ENCODE measurements around the gene MPO. TPM values are rescaled to one million over a fixed set of nuclear protein-coding genes. Genes with fewer than 3 reads are reported as not detected.

MPO gene, protein sequence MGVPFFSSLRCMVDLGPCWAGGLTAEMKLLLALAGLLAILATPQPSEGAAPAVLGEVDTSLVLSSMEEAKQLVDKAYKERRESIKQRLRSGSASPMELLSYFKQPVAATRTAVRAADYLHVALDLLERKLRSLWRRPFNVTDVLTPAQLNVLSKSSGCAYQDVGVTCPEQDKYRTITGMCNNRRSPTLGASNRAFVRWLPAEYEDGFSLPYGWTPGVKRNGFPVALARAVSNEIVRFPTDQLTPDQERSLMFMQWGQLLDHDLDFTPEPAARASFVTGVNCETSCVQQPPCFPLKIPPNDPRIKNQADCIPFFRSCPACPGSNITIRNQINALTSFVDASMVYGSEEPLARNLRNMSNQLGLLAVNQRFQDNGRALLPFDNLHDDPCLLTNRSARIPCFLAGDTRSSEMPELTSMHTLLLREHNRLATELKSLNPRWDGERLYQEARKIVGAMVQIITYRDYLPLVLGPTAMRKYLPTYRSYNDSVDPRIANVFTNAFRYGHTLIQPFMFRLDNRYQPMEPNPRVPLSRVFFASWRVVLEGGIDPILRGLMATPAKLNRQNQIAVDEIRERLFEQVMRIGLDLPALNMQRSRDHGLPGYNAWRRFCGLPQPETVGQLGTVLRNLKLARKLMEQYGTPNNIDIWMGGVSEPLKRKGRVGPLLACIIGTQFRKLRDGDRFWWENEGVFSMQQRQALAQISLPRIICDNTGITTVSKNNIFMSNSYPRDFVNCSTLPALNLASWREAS
- polyA plus RNA-seq (2013, experiment 1 of 2), result 0.01 TPM
- polyA plus RNA-seq (2013, experiment 2 of 2), result not detected

GRCh38 chr17:58280480-58281217, at the start of gene MPO:
TSS of gene MPO (minus strand) at chr17:58280935. CDS start at chr17:58280758, 177 bp downstream.
- H3K27ac ChIP-seq (replicated peaks; ENCODE audit: low read length), result no peak within 1 kb of the TSS
- WGBS, 2 donors (ENCODE audit: extremely low coverage in 2 of 2, insufficient read length in 2 of 2, insufficient replicate concordance in 1 of 2), result no CpG with 5 or more reads among the region's 5 CpGs
- no peaks in the 10 kb centered on the region for H3K9me3 ChIP-seq (replicated peaks in 1 of 2; ENCODE audit: control insufficient read depth in 2 of 2, insufficient read depth in 1 of 2, low read depth in 1 of 2, low read length in 2 of 2)
- H2BK12ac ChIP-seq (ENCODE audit: low read length), result no peak within 1 kb of the TSS
- H2AK5ac ChIP-seq (ENCODE audit: low read depth, low read length), result peak within 1 kb of the TSS; percentile 62
- no peak for DNase-seq (ENCODE audit: low spot score)
- no peak within 1 kb of the TSS for H2BK120ac ChIP-seq (ENCODE audit: low read depth, low read length)
- no peak within 1 kb of the TSS for H3K14ac ChIP-seq (ENCODE audit: low read length)
- H2AFZ ChIP-seq (ENCODE audit: low read length), result peak within 1 kb of the TSS; percentile 49
- H4K8ac ChIP-seq (ENCODE audit: low read depth, low read length), result no peak within 1 kb of the TSS
- no peak within 1 kb of the TSS for H3K4ac ChIP-seq (ENCODE audit: low read length)
- no peak within 1 kb of the TSS for H4K91ac ChIP-seq (ENCODE audit: low read depth, low read length, poor library complexity)
- H3K4me2 ChIP-seq (ENCODE audit: insufficient read depth, low read length, poor library complexity, severe bottlenecking), result no peak within 1 kb of the TSS
- H3K23ac ChIP-seq (ENCODE audit: low read depth, low read length, poor library complexity), result no peak within 1 kb of the TSS
- peaks cover 2% of the 10 kb centered on the region for H3K79me1 ChIP-seq (ENCODE audit: low read depth, low read length)
- H3K4me3 ChIP-seq (ENCODE audit: low read length in 2 of 2), result no peak within 1 kb of the TSS
- peak within 1 kb of the TSS; percentile 30 for H3K9ac ChIP-seq (ENCODE audit: low read depth, low read length, poor library complexity)
- no peak within 1 kb of the TSS for H2BK15ac ChIP-seq (ENCODE audit: low read length)
- H3K36me3 ChIP-seq (replicated peaks in 1 of 2; ENCODE audit: control insufficient read depth in 2 of 2, insufficient read depth in 2 of 2, low read length in 2 of 2), result no peaks in the 10 kb centered on the region
- H3K18ac ChIP-seq (ENCODE audit: low read length), result peak within 1 kb of the TSS; percentile 51
- peak within 1 kb of the TSS; percentile 43 for H2BK5ac ChIP-seq (ENCODE audit: low read length)
- peaks cover 0 to 2% of the 10 kb centered on the region in 2 donors for H3K4me1 ChIP-seq (ENCODE audit: control insufficient read depth in 2 of 2, insufficient read depth in 1 of 2, low read depth in 1 of 2, low read length in 2 of 2)
- H3K27me3 ChIP-seq (ENCODE audit: control insufficient read depth in 3 of 3, insufficient read depth in 3 of 3, low read depth in 1 of 3, low read length in 3 of 3), result peaks cover 0 to 42% (median 9%) of the 10 kb centered on the region in 3 experiments

- Histone ChIP-seq H3K4ac (ENCODE audit: low read length) (no peak overlapping the region), H3K4me2 (ENCODE audit: insufficient read depth, low read length, poor library complexity, severe bottlenecking) (no peak overlapping the region), H3K4me3 (ENCODE audit: low read length in 2 of 2) (no peak overlapping the region), H3K9me3 (replicated peaks in 1 of 2; ENCODE audit: control insufficient read depth in 2 of 2, insufficient read depth in 1 of 2, low read depth in 1 of 2, low read length in 2 of 2) (no peaks in the 10 kb centered on the region), H3K23ac (ENCODE audit: low read depth, low read length, poor library complexity) (no peak overlapping the region), H2BK5ac (ENCODE audit: low read length) (no peak overlapping the region), H2AFZ (ENCODE audit: low read length) (no peak overlapping the region), H3K9ac (ENCODE audit: low read depth, low read length, poor library complexity) (no peak overlapping the region), H3K27ac (replicated peaks; ENCODE audit: low read length) (no peak overlapping the region), H3K27me3 (ENCODE audit: control insufficient read depth in 3 of 3, insufficient read depth in 3 of 3, low read depth in 1 of 3, low read length in 3 of 3) (peaks cover 0 to 14% (median 0%) of the 10 kb centered on the region in 3 experiments), H3K4me1 (ENCODE audit: control insufficient read depth in 2 of 2, insufficient read depth in 1 of 2, low read depth in 1 of 2, low read length in 2 of 2) (peaks cover 13 to 28% of the 10 kb centered on the region in 2 donors), H4K91ac (ENCODE audit: low read depth, low read length, poor library complexity) (no peak overlapping the region), H2BK120ac (ENCODE audit: low read depth, low read length) (no peak overlapping the region), H3K14ac (ENCODE audit: low read length) (no peak overlapping the region), H2AK5ac (ENCODE audit: low read depth, low read length) (no peak overlapping the region), H3K79me1 (ENCODE audit: low read depth, low read length) (peaks cover 6% of the 10 kb centered on the region), H2BK15ac (ENCODE audit: low read length) (no peak overlapping the region), H3K36me3 (replicated peaks in 1 of 2; ENCODE audit: control insufficient read depth in 2 of 2, insufficient read depth in 2 of 2, low read length in 2 of 2) (no peaks in the 10 kb centered on the region), H2BK12ac (ENCODE audit: low read length) (no peak overlapping the region), H4K8ac (ENCODE audit: low read depth, low read length) (no peak overlapping the region), H3K18ac (ENCODE audit: low read length) (no peak overlapping the region)
- DNase-seq (ENCODE audit: low spot score), result no peak
- WGBS, 2 donors (ENCODE audit: extremely low coverage in 2 of 2, insufficient read length in 2 of 2, insufficient replicate concordance in 1 of 2), result no CpG with 5 or more reads among the region's 4 CpGs
These were observed 49.2 kb upstream of the MPO start for GRCh38 chr17:58329810-58330537.

- no peak overlapping the region for H4K91ac ChIP-seq (ENCODE audit: low read depth, low read length, poor library complexity)
- H3K27ac ChIP-seq (replicated peaks; ENCODE audit: low read length), result peak overlapping the region; percentile 33
- H3K4me2 ChIP-seq (ENCODE audit: insufficient read depth, low read length, poor library complexity, severe bottlenecking), result peak overlapping the region; percentile 75
- no peak for DNase-seq (ENCODE audit: low spot score)
- no peak overlapping the region for H2BK120ac ChIP-seq (ENCODE audit: low read depth, low read length)
- no peak overlapping the region for H2BK12ac ChIP-seq (ENCODE audit: low read length)
- peaks cover 13 to 30% of the 10 kb centered on the region in 2 donors for H3K4me1 ChIP-seq (ENCODE audit: control insufficient read depth in 2 of 2, insufficient read depth in 1 of 2, low read depth in 1 of 2, low read length in 2 of 2)
- peak overlapping the region; percentile 86 for H2AFZ ChIP-seq (ENCODE audit: low read length)
- no CpG with 5 or more reads among the region's 16 CpGs for WGBS, 2 donors (ENCODE audit: extremely low coverage in 2 of 2, insufficient read length in 2 of 2, insufficient replicate concordance in 1 of 2)
- peak overlapping the region; percentile 41 to 74 for H3K4me3 ChIP-seq (ENCODE audit: low read length in 2 of 2)
- peak overlapping the region; percentile 30 for H3K23ac ChIP-seq (ENCODE audit: low read depth, low read length, poor library complexity)
- H3K18ac ChIP-seq (ENCODE audit: low read length), result peak overlapping the region; percentile 24
- H2AK5ac ChIP-seq (ENCODE audit: low read depth, low read length), result peak overlapping the region; percentile 59
- H3K9ac ChIP-seq (ENCODE audit: low read depth, low read length, poor library complexity), result peak overlapping the region; percentile 75
- H3K9me3 ChIP-seq (replicated peaks in 1 of 2; ENCODE audit: control insufficient read depth in 2 of 2, insufficient read depth in 1 of 2, low read depth in 1 of 2, low read length in 2 of 2), result no peaks in the 10 kb centered on the region
- H3K79me1 ChIP-seq (ENCODE audit: low read depth, low read length), result peaks cover 6% of the 10 kb centered on the region
- H3K14ac ChIP-seq (ENCODE audit: low read length), result no peak overlapping the region
- no peak overlapping the region for H4K8ac ChIP-seq (ENCODE audit: low read depth, low read length)
- no peak overlapping the region for H3K4ac ChIP-seq (ENCODE audit: low read length)
- H2BK5ac ChIP-seq (ENCODE audit: low read length), result no peak overlapping the region
- H3K27me3 ChIP-seq (ENCODE audit: control insufficient read depth in 3 of 3, insufficient read depth in 3 of 3, low read depth in 1 of 3, low read length in 3 of 3), result peaks cover 0 to 17% (median 0%) of the 10 kb centered on the region in 3 experiments
- no peak overlapping the region for H2BK15ac ChIP-seq (ENCODE audit: low read length)
- no peaks in the 10 kb centered on the region for H3K36me3 ChIP-seq (replicated peaks in 1 of 2; ENCODE audit: control insufficient read depth in 2 of 2, insufficient read depth in 2 of 2, low read length in 2 of 2)
These were observed 48.5 kb upstream of the MPO start for GRCh38 chr17:58329035-58329809.

All from neuronal stem cell (in vitro differentiated cells).